Duodenal mucosa (tissue), 2 donors: ENCODE results near the gene TNNC2.
"Not testable (repeated sequence)": the region's sequence is repeated elsewhere in the genome, so short reads cannot be mapped to it uniquely, and the experiment has no call there.

ENCODE experiments used
- H3K27ac ChIP-seq: one replicate; pipeline ENCODE4 v1.7.0; 2013; ENCODE audit warnings: low read depth, low read length
- H3K27me3 ChIP-seq, 2 donors: one replicate each; pipeline ENCODE4 v1.7.0; 2013; ENCODE audit warnings: low read length in 2 of 2, control low read depth in 1 of 2; ENCODE audit not compliant: insufficient read depth in 2 of 2, control insufficient read depth in 1 of 2
- H3K36me3 ChIP-seq, 2 donors: one replicate each; pipeline ENCODE4 v1.7.0; 2013; ENCODE audit warnings: low read length in 2 of 2, control low read depth in 1 of 2; ENCODE audit not compliant: insufficient read depth in 2 of 2, control insufficient read depth in 1 of 2
- H3K4me1 ChIP-seq, 2 donors: one replicate each; pipeline ENCODE4 v1.7.0; 2013; ENCODE audit warnings: low read length in 2 of 2, control low read depth in 1 of 2; ENCODE audit not compliant: insufficient read depth in 2 of 2, control insufficient read depth in 1 of 2
- H3K4me3 ChIP-seq, 2 donors: one replicate each; pipeline ENCODE4 v1.7.0; 2013; ENCODE audit warnings: low read length in 2 of 2, low read depth in 1 of 2
- H3K9ac ChIP-seq, 2 donors: one replicate each; pipeline ENCODE4 v1.7.0; 2013; ENCODE audit warnings: low read length in 2 of 2, low read depth in 1 of 2
- H3K9me3 ChIP-seq, 2 donors: one replicate each; pipeline ENCODE4 v1.7.0; 2013; ENCODE audit warnings: low read length in 2 of 2, control low read depth in 1 of 2; ENCODE audit not compliant: control insufficient read depth in 1 of 2

TNNC2 gene

GRCh38 chr20:45827030-45827652, at the start of gene TNNC2:
TNNC2 (minus strand) TSS chr20:45827312; CDS start chr20:45827248, 64 bp downstream.
- Histone ChIP-seq H3K9me3 (no peaks in the 10 kb centered on the region), H3K4me3 (no peak within 1 kb of the TSS), H3K27ac (no peak within 1 kb of the TSS), H3K36me3 (no peaks in the 10 kb centered on the region), H3K9ac (no peak within 1 kb of the TSS), H3K27me3 (peaks cover 0 to 3% of the 10 kb centered on the region in 2 donors), H3K4me1 (peaks cover 11 to 23% of the 10 kb centered on the region in 2 donors)

- Histone ChIP-seq H3K4me1 (no peaks in the 10 kb centered on the region), H3K9me3 (no peaks in the 10 kb centered on the region), H3K4me3 (no peak overlapping the region), H3K9ac (no peak overlapping the region), H3K36me3 (peaks cover 11 to 24% of the 10 kb centered on the region in 2 donors), H3K27ac (no peak overlapping the region), H3K27me3 (no peaks in the 10 kb centered on the region)
Measured at GRCh38 chr20:45874576-45874975, 47.5 kb upstream of the TNNC2 start.

GRCh38 chr20:45874104-45874481, 47.0 kb upstream of the TNNC2 start:
- H3K27me3 ChIP-seq, H3K9me3 ChIP-seq, H3K4me3 ChIP-seq, H3K4me1 ChIP-seq, H3K27ac ChIP-seq, H3K9ac ChIP-seq: not testable (repeated sequence)
- H3K36me3 ChIP-seq = peaks cover 11 to 24% of the 10 kb centered on the region in 2 donors

DNA sequence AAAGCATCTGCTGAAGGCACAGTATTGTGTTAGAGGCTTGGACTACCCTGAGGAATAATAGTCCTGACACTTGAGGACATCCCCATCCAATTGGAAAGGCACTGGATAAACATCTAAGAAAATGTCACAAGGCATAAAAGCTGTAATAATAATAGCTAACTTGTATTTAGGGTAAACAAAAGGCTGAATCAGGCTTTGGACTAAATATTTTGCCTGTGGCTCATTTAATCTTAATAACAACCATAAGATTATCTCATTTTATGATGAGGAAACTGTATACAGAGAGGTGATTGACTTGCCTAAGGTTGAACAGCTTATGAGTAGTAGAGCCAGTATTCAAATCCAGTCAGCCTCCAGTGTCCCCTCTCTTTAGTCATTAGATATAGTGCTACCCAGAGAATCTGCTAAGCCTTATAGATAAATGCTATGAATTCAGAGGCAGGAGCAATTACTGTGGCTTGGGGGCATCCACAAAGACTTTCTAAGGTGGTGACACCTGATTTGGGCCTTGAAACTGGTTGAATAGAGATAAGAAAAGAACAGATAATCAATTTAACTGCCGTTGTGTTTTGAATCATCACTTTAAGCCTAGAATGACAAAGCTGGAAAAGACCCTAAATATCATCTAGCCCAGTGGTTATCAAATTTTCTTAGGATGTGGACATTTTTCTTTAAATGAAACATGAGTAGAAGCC, 46.4 kb upstream of the TNNC2 start:
- no peaks in the 10 kb centered on the region for H3K9me3 ChIP-seq
- no peak overlapping the region for H3K4me3 ChIP-seq
- no peaks in the 10 kb centered on the region for H3K4me1 ChIP-seq
- H3K36me3 ChIP-seq = peaks cover 10 to 22% of the 10 kb centered on the region in 2 donors
- H3K27me3 ChIP-seq = no peaks in the 10 kb centered on the region
- H3K27ac ChIP-seq = no peak overlapping the region
- H3K9ac ChIP-seq = no peak overlapping the region

DNA sequence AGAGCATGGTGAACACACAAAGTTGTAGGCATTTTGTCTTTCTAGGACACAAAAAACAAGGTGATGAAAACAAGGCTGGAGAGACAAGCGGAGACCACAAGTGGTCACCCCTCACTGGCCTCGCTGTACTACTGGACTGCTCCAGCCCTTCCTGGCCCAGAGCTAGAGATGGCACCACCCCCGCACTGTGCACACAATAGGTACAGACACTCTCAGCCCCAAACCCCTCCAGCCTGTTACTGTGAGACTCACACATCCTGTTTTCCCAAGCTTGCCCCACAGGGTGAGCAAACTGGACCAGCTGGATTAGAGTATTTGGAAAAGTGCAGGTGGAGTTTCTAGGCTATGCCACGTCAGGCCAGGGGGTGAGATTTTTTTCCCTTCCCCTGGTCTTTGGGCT, 45.5 kb upstream of the TNNC2 start:
- Histone ChIP-seq H3K9ac (no peak overlapping the region), H3K9me3 (no peaks in the 10 kb centered on the region), H3K36me3 (peaks cover 1 to 12% of the 10 kb centered on the region in 2 donors), H3K27ac (no peak overlapping the region), H3K4me1 (peaks cover 0 to 6% of the 10 kb centered on the region in 2 donors), H3K4me3 (no peak overlapping the region), H3K27me3 (no peaks in the 10 kb centered on the region)

DNA sequence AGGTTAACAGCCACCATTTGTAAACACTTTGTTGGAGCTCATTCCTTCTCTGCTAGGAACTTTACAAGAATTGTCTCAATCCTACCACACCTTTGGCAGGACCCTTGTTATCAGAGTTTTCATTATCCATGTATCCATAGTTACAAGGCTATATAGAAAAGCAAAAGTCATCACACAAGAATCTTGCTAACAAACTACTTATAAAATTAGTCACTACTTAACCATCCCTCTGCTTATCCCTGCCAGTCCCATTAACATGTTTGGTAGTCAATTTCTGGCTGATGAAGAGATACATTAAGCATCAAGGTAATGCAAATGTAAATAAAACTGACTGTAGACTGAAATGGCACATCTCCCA, 40.7 kb upstream of the TNNC2 start:
- Histone ChIP-seq H3K9ac (no peak overlapping the region), H3K27ac (peak overlapping the region; percentile 6), H3K4me1 (peaks cover 11 to 12% of the 10 kb centered on the region in 2 donors), H3K4me3 (no peak overlapping the region), H3K9me3 (no peaks in the 10 kb centered on the region), H3K36me3 (no peaks in the 10 kb centered on the region), H3K27me3 (no peaks in the 10 kb centered on the region)

GRCh38 chr20:45867136-45867818, 40.2 kb upstream of the TNNC2 start:
- Histone ChIP-seq H3K4me3 (no peak overlapping the region), H3K36me3 (no peaks in the 10 kb centered on the region), H3K9me3 (no peaks in the 10 kb centered on the region), H3K9ac (no peak overlapping the region), H3K4me1 (peaks cover 12 to 15% of the 10 kb centered on the region in 2 donors), H3K27me3 (no peaks in the 10 kb centered on the region), H3K27ac (peak overlapping the region; percentile 6)

DNA sequence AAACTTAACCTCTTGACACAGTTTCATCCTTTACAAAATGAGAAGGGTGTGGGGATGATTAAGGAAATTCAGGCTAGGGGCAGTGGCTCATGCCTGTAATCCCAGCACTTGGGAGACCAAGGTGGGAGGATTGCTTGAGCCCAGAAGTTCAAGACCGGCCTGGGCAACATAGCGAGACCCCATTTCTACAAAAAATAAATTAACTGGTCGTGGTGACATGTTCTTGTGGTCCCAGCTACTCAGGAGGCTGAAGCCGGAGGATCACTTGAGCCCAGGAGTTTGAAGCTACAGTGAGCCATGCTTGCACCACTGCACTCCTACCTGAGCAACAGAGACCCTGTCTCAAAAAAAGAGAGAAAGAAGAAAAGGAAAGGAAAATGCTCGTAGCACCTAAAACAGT, 39.3 kb upstream of the TNNC2 start:
- Histone ChIP-seq H3K4me1 (peaks cover 12 to 15% of the 10 kb centered on the region in 2 donors), H3K4me3 (no peak overlapping the region), H3K36me3 (no peaks in the 10 kb centered on the region), H3K9me3 (no peaks in the 10 kb centered on the region), H3K27me3 (no peaks in the 10 kb centered on the region), H3K9ac (no peak overlapping the region), H3K27ac (no peak overlapping the region)

DNA sequence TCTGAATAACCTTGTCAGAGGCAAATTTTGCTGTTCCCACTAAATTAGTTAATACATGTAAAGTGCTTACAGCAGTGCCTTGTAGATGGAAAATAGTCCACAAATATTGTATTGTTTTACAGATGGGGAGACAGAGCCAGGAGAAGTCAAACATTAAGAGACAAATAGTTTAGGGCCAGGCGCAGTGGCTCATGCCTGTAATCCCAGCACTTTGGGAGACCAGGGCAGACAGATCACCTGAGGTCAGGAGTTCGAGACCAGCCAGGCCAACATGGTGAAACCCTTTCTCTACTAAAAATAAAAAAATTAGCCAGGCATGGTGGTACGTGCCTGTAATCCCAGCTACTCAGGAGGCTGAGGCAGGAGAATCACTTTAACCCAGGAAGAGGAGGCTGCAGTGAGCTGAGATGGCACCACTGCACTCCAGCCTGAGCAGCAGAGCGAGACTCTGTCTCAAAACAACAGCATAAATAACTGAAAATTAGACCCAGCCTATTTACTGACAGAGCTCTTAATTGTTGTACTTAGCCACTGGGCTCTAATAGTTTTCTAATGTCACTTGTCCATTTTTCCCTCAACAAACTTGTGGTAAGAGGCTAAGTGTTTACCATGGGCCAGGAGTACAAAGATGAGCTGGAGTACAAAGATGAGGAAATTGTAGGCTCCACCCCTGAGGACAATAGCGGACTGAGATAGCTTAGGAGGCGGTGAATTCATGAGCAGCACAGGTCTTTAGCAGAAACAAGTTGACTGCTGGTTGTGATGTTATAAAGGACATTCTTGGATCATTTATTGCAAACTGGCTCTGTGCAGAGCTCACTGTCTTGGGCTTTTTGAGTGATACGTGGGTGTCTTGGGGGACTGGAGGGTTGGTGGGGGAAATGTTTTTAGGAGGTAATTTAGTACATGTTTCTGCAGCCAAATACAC, 36.7 kb upstream of the TNNC2 start:
- no peaks in the 10 kb centered on the region for H3K9me3 ChIP-seq
- H3K4me3 ChIP-seq = no peak overlapping the region
- H3K27ac ChIP-seq = no peak overlapping the region
- H3K4me1 ChIP-seq = peaks cover 23 to 29% of the 10 kb centered on the region in 2 donors
- no peaks in the 10 kb centered on the region for H3K27me3 ChIP-seq
- H3K36me3 ChIP-seq = no peaks in the 10 kb centered on the region
- no peak overlapping the region for H3K9ac ChIP-seq
